Activated naive CD8-positive, alpha-beta T cell treated with anti-CD3 and anti-CD28 coated beads for 36 hours (primary cell): ENCODE measurements around the gene PNPO. TPM values are rescaled to one million over a fixed set of nuclear protein-coding genes. Genes with fewer than 3 reads are reported as not detected.

ENCODE experiments used
- DNase-seq: peaks from one replicate; pipeline ENCODE4 v3.0.0; 2021
- H3K27ac Mint-ChIP-seq: one replicate; pipeline ENCODE4 v1.8.0; 2022; ENCODE audit warnings: mild to moderate bottlenecking, moderate library complexity, mixed read lengths
- H3K27me3 Mint-ChIP-seq: one replicate; pipeline ENCODE4 v1.8.0; 2022; ENCODE audit warnings: mild to moderate bottlenecking, mixed read lengths
- H3K36me3 Mint-ChIP-seq: one replicate; pipeline ENCODE4 v1.8.0; 2021; ENCODE audit warnings: mild to moderate bottlenecking, mixed read lengths
- H3K4me1 Mint-ChIP-seq: one replicate; pipeline ENCODE4 v1.8.0; 2021; ENCODE audit warnings: mixed read lengths
- H3K4me3 Mint-ChIP-seq: one replicate; pipeline ENCODE4 v1.8.0; 2022; ENCODE audit warnings: mild to moderate bottlenecking, moderate library complexity, mixed read lengths
- H3K9me3 Mint-ChIP-seq: one replicate; pipeline ENCODE4 v1.8.0; 2022; ENCODE audit warnings: mixed read lengths
- total RNA-seq, 2 experiments: library from RNA; stranded (reverse); gene quantifications; one replicate each; pipeline ENCODE4 v1.2.3, GENCODE V29; 2021

Gene PNPO
- 10 to 100 TPM; 56.1 to 61.1 TPM for total RNA-seq

- Mint-ChIP-seq H3K27ac (peak within 1 kb of the TSS; percentile 92), H3K27me3 (no peaks in the 10 kb centered on the region), H3K4me3 (peak within 1 kb of the TSS; percentile 90), H3K36me3 (peaks cover 35% of the 10 kb centered on the region), H3K9me3 (peaks cover 3% of the 10 kb centered on the region), H3K4me1 (peaks cover 47% of the 10 kb centered on the region)
- peak; percentile 94 for DNase-seq
Measured at GRCh38 chr17:47941246-47942095, at the start of gene PNPO. Gene PNPO (plus strand): TSS chr17:47941571. CDS start chr17:47941676, 105 bp downstream.

GRCh38 chr17:47894498-47895346, 46.6 kb upstream of the PNPO start:
- Mint-ChIP-seq H3K27me3 (no peaks in the 10 kb centered on the region), H3K4me1 (peaks cover 36% of the 10 kb centered on the region), H3K9me3 (no peaks in the 10 kb centered on the region), H3K4me3 (peak overlapping the region; percentile 86), H3K27ac (peak overlapping the region; percentile 96), H3K36me3 (peaks cover 14% of the 10 kb centered on the region)
- DNase-seq, result no peak

GRCh38 chr17:47895347-47895855, 46.0 kb upstream of the PNPO start:
- Mint-ChIP-seq H3K27me3 (no peaks in the 10 kb centered on the region), H3K4me3 (peak overlapping the region; percentile 86), H3K36me3 (peaks cover 12% of the 10 kb centered on the region), H3K9me3 (no peaks in the 10 kb centered on the region), H3K27ac (peak overlapping the region; percentile 96), H3K4me1 (peaks cover 41% of the 10 kb centered on the region)
- no peak for DNase-seq

GRCh38 chr17:47895856-47896671, 45.3 kb upstream of the PNPO start, which contains the start of gene SP2:
Gene SP2 (plus strand): TSS chr17:47896236. CDS start chr17:47896287, 51 bp downstream.
- Mint-ChIP-seq H3K36me3 (peaks cover 12% of the 10 kb centered on the region), H3K4me1 (peaks cover 45% of the 10 kb centered on the region), H3K27me3 (no peaks in the 10 kb centered on the region), H3K27ac (peak within 1 kb of the TSS; percentile 96), H3K4me3 (peak within 1 kb of the TSS; percentile 86), H3K9me3 (no peaks in the 10 kb centered on the region)
- DNase-seq, result peak; percentile 99

- Mint-ChIP-seq H3K4me3 (peak overlapping the region; percentile 86), H3K4me1 (peaks cover 42% of the 10 kb centered on the region), H3K27ac (peak overlapping the region; percentile 90), H3K27me3 (no peaks in the 10 kb centered on the region), H3K36me3 (peaks cover 12% of the 10 kb centered on the region), H3K9me3 (no peaks in the 10 kb centered on the region)
- DNase-seq, result no peak
Measured at GRCh38 chr17:47896672-47897490, 44.5 kb upstream of the PNPO start.

- Mint-ChIP-seq H3K4me1 (peaks cover 43% of the 10 kb centered on the region), H3K27me3 (no peaks in the 10 kb centered on the region), H3K36me3 (peaks cover 12% of the 10 kb centered on the region), H3K27ac (no peak overlapping the region), H3K9me3 (no peaks in the 10 kb centered on the region), H3K4me3 (peak overlapping the region; percentile 86)
- no peak for DNase-seq
Measured at GRCh38 chr17:47897561-47897960, 43.8 kb upstream of the PNPO start.

- H3K4me1 Mint-ChIP-seq, result peaks cover 43% of the 10 kb centered on the region
- peaks cover 14% of the 10 kb centered on the region for H3K36me3 Mint-ChIP-seq
- no peak overlapping the region for H3K27ac Mint-ChIP-seq
- H3K4me3 Mint-ChIP-seq, result no peak overlapping the region
- no peak for DNase-seq
- no peaks in the 10 kb centered on the region for H3K27me3 Mint-ChIP-seq
- no peaks in the 10 kb centered on the region for H3K9me3 Mint-ChIP-seq
Measured at GRCh38 chr17:47898241-47898640, 43.1 kb upstream of the PNPO start.

- Mint-ChIP-seq H3K4me1 (peaks cover 34% of the 10 kb centered on the region), H3K27ac (no peak overlapping the region), H3K36me3 (peaks cover 14% of the 10 kb centered on the region), H3K4me3 (no peak overlapping the region), H3K27me3 (no peaks in the 10 kb centered on the region), H3K9me3 (no peaks in the 10 kb centered on the region)
- DNase-seq, result no peak
Measured at GRCh38 chr17:47899643-47900042, 41.7 kb upstream of the PNPO start.

- peaks cover 14% of the 10 kb centered on the region for H3K36me3 Mint-ChIP-seq
- H3K27me3 Mint-ChIP-seq, result no peaks in the 10 kb centered on the region
- H3K4me3 Mint-ChIP-seq, result no peak overlapping the region
- no peaks in the 10 kb centered on the region for H3K9me3 Mint-ChIP-seq
- H3K27ac Mint-ChIP-seq, result no peak overlapping the region
- peaks cover 36% of the 10 kb centered on the region for H3K4me1 Mint-ChIP-seq
- DNase-seq, result no peak
Measured at GRCh38 chr17:47901423-47901822, 39.9 kb upstream of the PNPO start.

- no peak overlapping the region for H3K27ac Mint-ChIP-seq
Measured at GRCh38 chr17:47902039-47902744, 39.2 kb upstream of the PNPO start.

GRCh38 chr17:47905221-47905733, 36.1 kb upstream of the PNPO start:
- peaks cover 33% of the 10 kb centered on the region for H3K4me1 Mint-ChIP-seq
- no peak overlapping the region for H3K27ac Mint-ChIP-seq
- H3K27me3 Mint-ChIP-seq, result no peaks in the 10 kb centered on the region
- DNase-seq, result no peak
- peaks cover 13% of the 10 kb centered on the region for H3K36me3 Mint-ChIP-seq
- no peak overlapping the region for H3K4me3 Mint-ChIP-seq
- no peaks in the 10 kb centered on the region for H3K9me3 Mint-ChIP-seq

More at GRCh38 chr17:47902039-47902744, 39.2 kb upstream of the PNPO start:
- Mint-ChIP-seq H3K36me3 (peaks cover 19% of the 10 kb centered on the region), H3K4me1 (peaks cover 40% of the 10 kb centered on the region), H3K9me3 (no peaks in the 10 kb centered on the region), H3K4me3 (no peak overlapping the region), H3K27me3 (no peaks in the 10 kb centered on the region)
- no peak for DNase-seq

GRCh38 chr17:47906443-47906842, 34.9 kb upstream of the PNPO start:
- Mint-ChIP-seq H3K4me1 (peaks cover 30% of the 10 kb centered on the region), H3K27me3 (no peaks in the 10 kb centered on the region), H3K4me3 (no peak overlapping the region), H3K36me3 (peaks cover 13% of the 10 kb centered on the region), H3K9me3 (no peaks in the 10 kb centered on the region), H3K27ac (no peak overlapping the region)
- no peak for DNase-seq

- Mint-ChIP-seq H3K27ac (peak overlapping the region; percentile 12), H3K9me3 (no peaks in the 10 kb centered on the region), H3K4me1 (peaks cover 25% of the 10 kb centered on the region), H3K4me3 (no peak overlapping the region), H3K27me3 (no peaks in the 10 kb centered on the region), H3K36me3 (peaks cover 11% of the 10 kb centered on the region)
- DNase-seq, result no peak
Measured at GRCh38 chr17:47907932-47908562, 33.3 kb upstream of the PNPO start.
